CD14-positive monocyte (primary cell): ENCODE results near the gene CNPY3. TPM values are rescaled to one million over a fixed set of nuclear protein-coding genes. Genes with fewer than 3 reads are reported as not detected.
A peak's percentile ranks its signal among the peaks of the same experiment; 100 is the strongest.

Source experiments
- DNase-seq, 3 donors: peaks; one replicate each; pipeline ENCODE4 v3.0.0-alpha.2; 2011 to 2022
- H2AFZ ChIP-seq: 2 replicates; pipeline ENCODE4 v1.6.0; 2012; ENCODE audit warnings: mild to moderate bottlenecking, low read depth, low read length, inconsistent platforms; ENCODE audit not compliant: insufficient read depth, poor library complexity, severe bottlenecking
- H3K27ac ChIP-seq, 2 donors: 1 replicate in 1 of 2; 2 replicates in 1 of 2; pipeline ENCODE4 v1.5.1; 2012 to 2013; ENCODE audit warnings: low read length in 2 of 2, control low read depth in 1 of 2, inconsistent platforms in 1 of 2, low read depth in 1 of 2, mild to moderate bottlenecking in 1 of 2
- H3K27me3 ChIP-seq, 2 donors: one replicate each; pipeline versions ENCODE4 v1.6.0 to v1.6.1; 2011 to 2013; ENCODE audit warnings: low read length in 2 of 2; ENCODE audit not compliant: control insufficient read depth in 2 of 2, insufficient read depth in 2 of 2
- H3K36me3 ChIP-seq, 2 donors: replicated peaks in 1 of 2; 1 replicate in 1 of 2; 2 replicates in 1 of 2; pipeline versions ENCODE4 v1.5.1 to v1.6.1; 2012 to 2013; ENCODE audit warnings: low read length in 2 of 2, control low read depth in 1 of 2, inconsistent platforms in 1 of 2, mild to moderate bottlenecking in 1 of 2; ENCODE audit not compliant: insufficient read depth in 2 of 2, control insufficient read depth in 1 of 2
- H3K4me1 ChIP-seq, 2 donors: 1 replicate in 1 of 2; 2 replicates in 1 of 2; pipeline versions ENCODE4 v1.5.1 to v1.6.1; 2012 to 2013; ENCODE audit warnings: low read length in 2 of 2, control low read depth in 1 of 2, inconsistent platforms in 1 of 2, mild to moderate bottlenecking in 1 of 2, moderate library complexity in 1 of 2; ENCODE audit not compliant: insufficient read depth in 2 of 2, control insufficient read depth in 1 of 2
- H3K4me2 ChIP-seq: replicated peaks from 2 replicates; pipeline ENCODE3; 2012; ENCODE audit warnings: low read length, moderate library complexity, mild to moderate bottlenecking; ENCODE audit not compliant: poor library complexity, severe bottlenecking; ENCODE audit errors: extremely low read depth
- H3K4me3 ChIP-seq, 3 experiments: fragments of 200-600 bp in 1 of 3; sonication (generic) in 1 of 3; replicated peaks in 1 of 3; 1 replicate in 2 of 3; 2 replicates in 1 of 3; pipeline ENCODE4 v1.5.1; 2011 to 2013; ENCODE audit warnings: low read length in 3 of 3, mild to moderate bottlenecking in 3 of 3, control low read depth in 2 of 3, low read depth in 2 of 3, inconsistent platforms in 1 of 3, moderate library complexity in 1 of 3
- H3K79me2 ChIP-seq: 2 replicates; pipeline ENCODE4 v1.6.0; 2012; ENCODE audit warnings: mild to moderate bottlenecking, control low read depth, inconsistent platforms, low read length, moderate library complexity; ENCODE audit not compliant: insufficient read depth
- H3K9ac ChIP-seq: 2 replicates; pipeline ENCODE4 v1.6.0; 2017; ENCODE audit warnings: low read length, mild to moderate bottlenecking; ENCODE audit not compliant: insufficient read depth, poor library complexity, severe bottlenecking
- H3K9me3 ChIP-seq, 2 donors: replicated peaks in 1 of 2; 1 replicate in 1 of 2; 2 replicates in 1 of 2; pipeline versions ENCODE4 v1.5.1 to v1.6.1; 2012 to 2013; ENCODE audit warnings: low read length in 2 of 2, control low read depth in 1 of 2; ENCODE audit not compliant: control insufficient read depth in 1 of 2, insufficient read depth in 1 of 2
- H4K20me1 ChIP-seq: 2 replicates; pipeline ENCODE4 v1.6.0; 2012; ENCODE audit warnings: mild to moderate bottlenecking, low read length, control low read depth, moderate library complexity; ENCODE audit not compliant: insufficient read depth
- H3K27ac Mint-ChIP-seq, 7 donors: one replicate each; pipeline ENCODE4 v1.8.0; 2020; ENCODE audit warnings: mild to moderate bottlenecking in 7 of 7, mixed read lengths in 7 of 7, moderate library complexity in 6 of 7, inconsistent platforms in 2 of 7
- H3K27me3 Mint-ChIP-seq, 3 donors: one replicate each; pipeline ENCODE4 v1.8.0; 2021 to 2022; ENCODE audit warnings: low read depth in 3 of 3, mild to moderate bottlenecking in 3 of 3, mixed read lengths in 3 of 3, moderate library complexity in 3 of 3, inconsistent platforms in 1 of 3
- H3K36me3 Mint-ChIP-seq, 2 donors: one replicate each; pipeline ENCODE4 v1.8.0; 2020; ENCODE audit warnings: mixed read lengths in 2 of 2, inconsistent platforms in 1 of 2, mild to moderate bottlenecking in 1 of 2
- H3K4me1 Mint-ChIP-seq: one replicate; pipeline ENCODE4 v1.8.0; 2020; ENCODE audit warnings: mild to moderate bottlenecking, mixed read lengths
- H3K4me3 Mint-ChIP-seq, 2 donors: one replicate each; pipeline ENCODE4 v1.8.0; 2020; ENCODE audit warnings: mild to moderate bottlenecking in 2 of 2, mixed read lengths in 2 of 2, moderate library complexity in 1 of 2
- H3K9me3 Mint-ChIP-seq, 7 donors: one replicate each; pipeline ENCODE4 v1.8.0; 2020 to 2022; ENCODE audit warnings: mixed read lengths in 7 of 7, mild to moderate bottlenecking in 6 of 7, moderate library complexity in 6 of 7, inconsistent platforms in 2 of 7
- WGBS: methylation state at CpG from one replicate; pipeline ENCODE4 v1.1.5; 2013; ENCODE audit warnings: missing lambda C conversion rate; ENCODE audit not compliant: insufficient coverage; 5-methylcytosine and 5-hydroxymethylcytosine counted together
- intact Hi-C, 2 donors: fragments of 100-400 bp; cut with micrococcal nuclease; formaldehyde crosslinking; loops; one replicate each; pipeline versions ENCODE4 v1.15.0 to v1.15.1; 2023
- polyA plus RNA-seq, 3 donors: library from polyadenylated mRNA; depleted of rRNA in 1 of 3; unstranded in 2 of 3; stranded (reverse) in 1 of 3; fragments of 300-500 nt in 2 of 3; fragments of >200 nt in 1 of 3; fragmentation: Illumina TruSeq in 2 of 3; gene quantifications; 1 replicate in 2 of 3; 2 replicates in 1 of 3; pipeline ENCODE4 v1.2.3, GENCODE V29; 2012 to 2021
- TF ChIP-seq, protein P1 (sequence below): fragments of 200-600 bp; IDR thresholded peaks from one replicate; pipeline ENCODE4 v1.8.0; 2022; ENCODE audit warnings: antibody characterized with exemption, mild to moderate bottlenecking

The CNPY3 gene
- polyA plus RNA-seq, 3 donors, result 237 to 295 (median 262) TPM

DNA sequence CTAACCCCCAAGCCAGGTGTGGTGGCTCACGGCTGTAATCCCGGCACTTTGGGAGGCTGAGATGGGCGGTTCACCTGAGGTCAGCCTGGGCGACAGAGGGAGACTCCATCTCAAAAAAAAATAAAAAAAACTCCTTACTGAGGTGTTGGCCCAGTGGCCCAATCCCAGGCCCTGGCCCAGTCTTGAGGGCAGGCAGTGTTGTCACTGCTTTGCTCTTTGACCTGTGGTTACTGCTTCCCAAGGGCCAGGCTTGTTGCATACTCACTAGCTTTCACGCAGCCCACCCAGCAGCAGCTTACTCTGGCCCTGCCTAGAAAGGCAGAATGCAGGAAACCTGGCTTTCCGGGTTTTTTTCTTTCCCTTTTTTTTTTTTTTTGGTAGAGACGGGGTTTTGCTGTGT, 13.2 kb downstream of the CNPY3 start:
- WGBS, result 43% methylated on average over 2 of the region's 7 CpGs
- TF ChIP-seq, protein P1, sequence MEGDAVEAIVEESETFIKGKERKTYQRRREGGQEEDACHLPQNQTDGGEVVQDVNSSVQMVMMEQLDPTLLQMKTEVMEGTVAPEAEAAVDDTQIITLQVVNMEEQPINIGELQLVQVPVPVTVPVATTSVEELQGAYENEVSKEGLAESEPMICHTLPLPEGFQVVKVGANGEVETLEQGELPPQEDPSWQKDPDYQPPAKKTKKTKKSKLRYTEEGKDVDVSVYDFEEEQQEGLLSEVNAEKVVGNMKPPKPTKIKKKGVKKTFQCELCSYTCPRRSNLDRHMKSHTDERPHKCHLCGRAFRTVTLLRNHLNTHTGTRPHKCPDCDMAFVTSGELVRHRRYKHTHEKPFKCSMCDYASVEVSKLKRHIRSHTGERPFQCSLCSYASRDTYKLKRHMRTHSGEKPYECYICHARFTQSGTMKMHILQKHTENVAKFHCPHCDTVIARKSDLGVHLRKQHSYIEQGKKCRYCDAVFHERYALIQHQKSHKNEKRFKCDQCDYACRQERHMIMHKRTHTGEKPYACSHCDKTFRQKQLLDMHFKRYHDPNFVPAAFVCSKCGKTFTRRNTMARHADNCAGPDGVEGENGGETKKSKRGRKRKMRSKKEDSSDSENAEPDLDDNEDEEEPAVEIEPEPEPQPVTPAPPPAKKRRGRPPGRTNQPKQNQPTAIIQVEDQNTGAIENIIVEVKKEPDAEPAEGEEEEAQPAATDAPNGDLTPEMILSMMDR, result no peak
- Mint-ChIP-seq H3K4me1 (peaks cover 1% of the 10 kb centered on the region), H3K27me3 (peaks cover 0 to 2% (median 0%) of the 10 kb centered on the region in 3 donors), H3K4me3 (no peak overlapping the region), H3K36me3 (peaks cover 71 to 88% of the 10 kb centered on the region in 2 donors), H3K27ac (peak overlapping the region in 2 of 7 donors; percentile 39 to 43), H3K9me3 (peaks cover 0 to 2% (median 0%) of the 10 kb centered on the region in 7 donors)
- Histone ChIP-seq H3K4me3 (no peak overlapping the region), H2AFZ (no peak overlapping the region), H3K9me3 (no peaks in the 10 kb centered on the region), H3K4me1 (no peaks in the 10 kb centered on the region), H3K79me2 (peaks cover 21% of the 10 kb centered on the region), H3K27me3 (no peaks in the 10 kb centered on the region), H3K27ac (no peak overlapping the region), H3K36me3 (peaks cover 67 to 100% of the 10 kb centered on the region in 2 donors), H4K20me1 (peaks cover 64% of the 10 kb centered on the region), H3K4me2 (no peak overlapping the region), H3K9ac (no peak overlapping the region)
- DNase-seq, result no peak
- intact Hi-C loops, result loop anchor here in 1 of 2 donors (5.0 kb wide), 1 partner anchor 40 kb away; no protein-coding TSS in a partner anchor

GRCh38 chr6:42947950-42948349, 18.7 kb downstream of the CNPY3 start:
- H3K27ac Mint-ChIP-seq, result peak overlapping the region in 1 of 7 donors; percentile 21
- Histone ChIP-seq H3K4me2 (no peak overlapping the region), H3K27me3 (no peaks in the 10 kb centered on the region), H3K79me2 (no peaks in the 10 kb centered on the region), H3K4me3 (no peak overlapping the region), H3K27ac (no peak overlapping the region), H2AFZ (no peak overlapping the region), H3K9me3 (no peaks in the 10 kb centered on the region), H3K4me1 (no peaks in the 10 kb centered on the region), H3K9ac (no peak overlapping the region), H4K20me1 (peaks cover 9% of the 10 kb centered on the region), H3K36me3 (peaks cover 27 to 59% of the 10 kb centered on the region in 2 donors)
- H3K9me3 Mint-ChIP-seq, result peaks cover 0 to 5% (median 0%) of the 10 kb centered on the region in 7 donors
- H3K27me3 Mint-ChIP-seq, result peaks cover 0 to 2% (median 2%) of the 10 kb centered on the region in 3 donors
- TF ChIP-seq, protein P1, result no peak
- intact Hi-C loops, result no loop called here
- H3K4me3 Mint-ChIP-seq, result no peak overlapping the region
- H3K4me1 Mint-ChIP-seq, result no peaks in the 10 kb centered on the region
- no peak for DNase-seq
- H3K36me3 Mint-ChIP-seq, result peaks cover 47 to 71% of the 10 kb centered on the region in 2 donors
